ENCODE measurements around the gene ULK2. TPM values are rescaled to one million over a fixed set of nuclear protein-coding genes. Genes with fewer than 3 reads are reported as not detected.

The ULK2 gene
- total and polyA plus RNA-seq, 10 of the 15 experiments (the other 5 are each of a cell fraction or from before 2014, with no cell fraction given): 0.29 to 5.3 (median 1.6) TPM

DNA sequence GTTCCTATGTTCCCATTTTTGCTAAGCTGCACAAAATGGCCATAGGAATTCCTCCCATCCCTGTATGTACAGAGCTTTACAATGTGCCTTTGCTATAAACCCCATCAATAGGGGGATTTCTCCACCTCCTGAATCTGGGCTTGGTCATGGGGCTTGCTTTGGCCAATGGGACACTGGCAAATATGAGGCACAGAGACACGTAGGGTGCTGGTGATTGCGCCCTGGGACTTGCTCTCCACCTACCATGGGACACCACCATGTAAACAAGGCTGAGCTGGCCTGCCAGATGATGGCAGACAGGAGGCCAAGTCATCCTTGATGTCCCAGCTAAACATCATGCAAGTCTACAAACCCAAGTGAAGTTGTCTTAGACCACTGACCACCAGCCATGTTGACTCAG is 104.3 kb downstream of the ULK2 start:
- H3K9me3 ChIP-seq (replicated peaks; ENCODE audit: control insufficient read depth, insufficient read depth, low read length): no peaks in the 10 kb centered on the region
- H3K4me2 ChIP-seq (ENCODE audit: control insufficient read depth, insufficient read depth): no peak overlapping the region
- 50% methylated on average over 2 of the region's 2 CpGs for WGBS (ENCODE audit: insufficient coverage, insufficient replicate concordance, low lambda C conversion rate, missing lambda C conversion rate)
- H3K27me3 ChIP-seq (replicated peaks in 1 of 2; ENCODE audit: control insufficient read depth in 2 of 2, insufficient read depth in 2 of 2, low read length in 1 of 2): no peaks in the 10 kb centered on the region
- no peak for FAIRE-seq
- ChIA-PET SMC1A (ENCODE audit: uncharacterized antibody, unreplicated experiment) (interaction anchor here (1.0 to 2.1 kb wide), 4 partner anchors 9 to 250 kb away, joined by 3 to 8 read pairs (median 5); no protein-coding TSS in a partner anchor), RAD21 (ENCODE audit: unreplicated experiment) (interaction anchor here (0.5 kb wide), 1 partner anchor 149 kb away, joined by 3 read pairs; no protein-coding TSS in a partner anchor), CTCF (interaction anchor here (0.5 to 4.0 kb wide), 16 partner anchors 9 to 622 kb away, joined by 3 to 19 read pairs (median 3); partner anchors contain the start of gene ALDH3A2), POLR2A (no interaction called here)
- no peaks in the 10 kb centered on the region for H3K36me3 ChIP-seq (ENCODE audit: control insufficient read depth in 2 of 2, insufficient read depth in 2 of 2, low read length in 1 of 2)
- in situ Hi-C loops (cut with MboI): loop anchor here (5.0 kb wide), 1 partner anchor 396 kb away; no protein-coding TSS in a partner anchor
- ATAC-seq: no peak
- no peak for DNase-seq (ENCODE audit: low read depth, low spot score)
- TF ChIP-seq RB1 (IDR thresholded peaks at IDR 0.05; ENCODE audit: borderline replicate concordance): no peak
- TF ChIP-seq, protein P1, sequence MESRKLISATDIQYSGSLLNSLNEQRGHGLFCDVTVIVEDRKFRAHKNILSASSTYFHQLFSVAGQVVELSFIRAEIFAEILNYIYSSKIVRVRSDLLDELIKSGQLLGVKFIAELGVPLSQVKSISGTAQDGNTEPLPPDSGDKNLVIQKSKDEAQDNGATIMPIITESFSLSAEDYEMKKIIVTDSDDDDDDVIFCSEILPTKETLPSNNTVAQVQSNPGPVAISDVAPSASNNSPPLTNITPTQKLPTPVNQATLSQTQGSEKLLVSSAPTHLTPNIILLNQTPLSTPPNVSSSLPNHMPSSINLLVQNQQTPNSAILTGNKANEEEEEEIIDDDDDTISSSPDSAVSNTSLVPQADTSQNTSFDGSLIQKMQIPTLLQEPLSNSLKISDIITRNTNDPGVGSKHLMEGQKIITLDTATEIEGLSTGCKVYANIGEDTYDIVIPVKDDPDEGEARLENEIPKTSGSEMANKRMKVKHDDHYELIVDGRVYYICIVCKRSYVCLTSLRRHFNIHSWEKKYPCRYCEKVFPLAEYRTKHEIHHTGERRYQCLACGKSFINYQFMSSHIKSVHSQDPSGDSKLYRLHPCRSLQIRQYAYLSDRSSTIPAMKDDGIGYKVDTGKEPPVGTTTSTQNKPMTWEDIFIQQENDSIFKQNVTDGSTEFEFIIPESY (IDR thresholded peaks at IDR 0.05): no peak
- no peak for TF ChIP-seq TCF12 (IDR thresholded peaks at IDR 0.05; ENCODE audit: low read depth, low read length)
- no TSS peak for BruUV-seq (replicated peaks)
- intact Hi-C loops (cut with micrococcal nuclease; ENCODE audit: unreplicated experiment): no loop called here
- no peaks in the 10 kb centered on the region for H4K20me1 ChIP-seq (ENCODE audit: control insufficient read depth, insufficient read depth)
- H3K4me1 ChIP-seq (ENCODE audit: control insufficient read depth, insufficient read depth, low read length): peaks cover 9% of the 10 kb centered on the region
- H3K79me2 ChIP-seq (ENCODE audit: control insufficient read depth, insufficient read depth, low read length): no peaks in the 10 kb centered on the region
- no peak overlapping the region for H3K9ac ChIP-seq (ENCODE audit: control insufficient read depth, insufficient read depth, low read length)
- no peak overlapping the region for H2AFZ ChIP-seq (ENCODE audit: control insufficient read depth, low read depth, low read length)
- no peak overlapping the region for H3K4me3 ChIP-seq
- no peak overlapping the region for H3K27ac ChIP-seq (ENCODE audit: control insufficient read depth, insufficient read depth)

DNA sequence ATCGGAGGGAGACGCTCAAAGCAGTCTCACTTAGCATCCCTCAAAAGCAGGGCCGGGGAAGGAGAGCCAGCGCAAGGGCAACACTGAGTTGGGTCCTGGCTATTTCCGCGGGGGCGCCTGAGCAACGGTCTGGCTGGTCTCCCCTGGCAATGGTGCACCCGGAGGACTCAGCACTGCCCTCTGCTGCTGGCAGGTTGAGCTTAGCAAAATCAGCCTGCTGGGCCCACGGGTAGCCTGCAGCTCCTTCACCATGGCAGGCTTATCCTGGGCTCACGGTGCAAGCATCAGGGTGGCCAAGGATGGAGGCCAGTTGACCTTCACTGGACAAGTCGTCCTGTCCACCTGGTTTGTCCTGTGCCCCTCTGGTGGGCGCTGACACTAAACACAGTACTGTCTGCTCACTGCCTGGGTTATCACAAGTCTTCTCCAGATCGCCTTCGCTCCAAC is 105.2 kb downstream of the ULK2 start:
- no TSS peak for BruUV-seq (replicated peaks)

More for the DNA sequence above, 105.2 kb downstream of the ULK2 start:
- TF ChIP-seq RAD21 (IDR thresholded peaks at IDR 0.05; ENCODE audit: insufficient read depth, low read depth, low read length): peak; percentile 45
- TF ChIP-seq RAD51 (IDR thresholded peaks at IDR 0.05): no peak
- peak; percentile 47; the same call in 1 of the 2 replicates for TF ChIP-seq SMC3 (IDR thresholded peaks at IDR 0.05; ENCODE audit: borderline replicate concordance, low read length)
- TF ChIP-seq ESRRA (IDR thresholded peaks at IDR 0.05; ENCODE audit: low read length): no peak
- TF ChIP-seq, protein P2, sequence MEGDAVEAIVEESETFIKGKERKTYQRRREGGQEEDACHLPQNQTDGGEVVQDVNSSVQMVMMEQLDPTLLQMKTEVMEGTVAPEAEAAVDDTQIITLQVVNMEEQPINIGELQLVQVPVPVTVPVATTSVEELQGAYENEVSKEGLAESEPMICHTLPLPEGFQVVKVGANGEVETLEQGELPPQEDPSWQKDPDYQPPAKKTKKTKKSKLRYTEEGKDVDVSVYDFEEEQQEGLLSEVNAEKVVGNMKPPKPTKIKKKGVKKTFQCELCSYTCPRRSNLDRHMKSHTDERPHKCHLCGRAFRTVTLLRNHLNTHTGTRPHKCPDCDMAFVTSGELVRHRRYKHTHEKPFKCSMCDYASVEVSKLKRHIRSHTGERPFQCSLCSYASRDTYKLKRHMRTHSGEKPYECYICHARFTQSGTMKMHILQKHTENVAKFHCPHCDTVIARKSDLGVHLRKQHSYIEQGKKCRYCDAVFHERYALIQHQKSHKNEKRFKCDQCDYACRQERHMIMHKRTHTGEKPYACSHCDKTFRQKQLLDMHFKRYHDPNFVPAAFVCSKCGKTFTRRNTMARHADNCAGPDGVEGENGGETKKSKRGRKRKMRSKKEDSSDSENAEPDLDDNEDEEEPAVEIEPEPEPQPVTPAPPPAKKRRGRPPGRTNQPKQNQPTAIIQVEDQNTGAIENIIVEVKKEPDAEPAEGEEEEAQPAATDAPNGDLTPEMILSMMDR (IDR thresholded peaks at IDR 0.05 in 2 of 3, conservative IDR thresholded peaks at IDR 0.05 in 1 of 3; ENCODE audit: control insufficient read depth in 2 of 3, extremely low read depth in 1 of 3, insufficient read depth in 1 of 3, low read depth in 3 of 3, low read length in 3 of 3): peak; percentile 32 to 50 (median 41); a peak in 5 of 6 replicates
- Histone ChIP-seq H4K20me1 (ENCODE audit: control insufficient read depth, insufficient read depth) (no peaks in the 10 kb centered on the region), H3K27me3 (replicated peaks in 1 of 2; ENCODE audit: control insufficient read depth in 2 of 2, insufficient read depth in 2 of 2, low read length in 1 of 2) (no peaks in the 10 kb centered on the region), H3K4me2 (ENCODE audit: control insufficient read depth, insufficient read depth) (no peak overlapping the region), H3K36me3 (ENCODE audit: control insufficient read depth in 2 of 2, insufficient read depth in 2 of 2, low read length in 1 of 2) (no peaks in the 10 kb centered on the region), H3K79me2 (ENCODE audit: control insufficient read depth, insufficient read depth, low read length) (no peaks in the 10 kb centered on the region), H2AFZ (ENCODE audit: control insufficient read depth, low read depth, low read length) (no peak overlapping the region), H3K9me3 (replicated peaks; ENCODE audit: control insufficient read depth, insufficient read depth, low read length) (no peaks in the 10 kb centered on the region), H3K27ac (ENCODE audit: control insufficient read depth, insufficient read depth) (no peak overlapping the region), H3K9ac (ENCODE audit: control insufficient read depth, insufficient read depth, low read length) (no peak overlapping the region), H3K4me1 (ENCODE audit: control insufficient read depth, insufficient read depth, low read length) (peaks cover 3% of the 10 kb centered on the region), H3K4me3 (no peak overlapping the region)
- POLR2A ChIA-PET: no interaction called here
- in situ Hi-C loops (cut with MboI) (loop anchor here (5.0 kb wide), 1 partner anchor 395 kb away; no protein-coding TSS in a partner anchor), intact Hi-C loops (cut with micrococcal nuclease; ENCODE audit: unreplicated experiment) (no loop called here)
- SMC1A ChIA-PET (ENCODE audit: uncharacterized antibody, unreplicated experiment): interaction anchor here (0.9 to 1.7 kb wide), 3 partner anchors 60 to 397 kb away, joined by 3 to 7 read pairs (median 3); no protein-coding TSS in a partner anchor
- CTCF ChIA-PET: interaction anchor here (0.7 to 4.0 kb wide), 12 partner anchors 8 to 400 kb away, joined by 3 to 19 read pairs (median 4); partner anchors contain the start of genes ALDH3A2 and B9D1
- no peak for FAIRE-seq
- RAD21 ChIA-PET (ENCODE audit: unreplicated experiment): interaction anchor here (1.2 kb wide), 1 partner anchor 250 kb away, joined by 7 read pairs; no protein-coding TSS in a partner anchor
- peak; percentile 63; the same call in 2 of the 3 replicates for ATAC-seq
- DNase-seq (ENCODE audit: low read depth, low spot score): no peak
- WGBS (ENCODE audit: insufficient coverage, insufficient replicate concordance, low lambda C conversion rate, missing lambda C conversion rate): 28% methylated on average over 15 of the region's 15 CpGs
